NOMO-1 (cell line): ENCODE results near the gene ATP7B.
A peak's percentile ranks its signal among the peaks of the same experiment; 100 is the strongest.
"Not testable (repeated sequence)": the region's sequence is repeated elsewhere in the genome, so short reads cannot be mapped to it uniquely, and the experiment has no call there.

Experiments used
- DNase-seq, 2 experiments: peaks; one replicate each; lab custom pipeline; 2025; ENCODE audit not compliant: unreplicated experiment in 2 of 2; lab: John Stamatoyannopoulos, UW

ATP7B gene

DNA sequence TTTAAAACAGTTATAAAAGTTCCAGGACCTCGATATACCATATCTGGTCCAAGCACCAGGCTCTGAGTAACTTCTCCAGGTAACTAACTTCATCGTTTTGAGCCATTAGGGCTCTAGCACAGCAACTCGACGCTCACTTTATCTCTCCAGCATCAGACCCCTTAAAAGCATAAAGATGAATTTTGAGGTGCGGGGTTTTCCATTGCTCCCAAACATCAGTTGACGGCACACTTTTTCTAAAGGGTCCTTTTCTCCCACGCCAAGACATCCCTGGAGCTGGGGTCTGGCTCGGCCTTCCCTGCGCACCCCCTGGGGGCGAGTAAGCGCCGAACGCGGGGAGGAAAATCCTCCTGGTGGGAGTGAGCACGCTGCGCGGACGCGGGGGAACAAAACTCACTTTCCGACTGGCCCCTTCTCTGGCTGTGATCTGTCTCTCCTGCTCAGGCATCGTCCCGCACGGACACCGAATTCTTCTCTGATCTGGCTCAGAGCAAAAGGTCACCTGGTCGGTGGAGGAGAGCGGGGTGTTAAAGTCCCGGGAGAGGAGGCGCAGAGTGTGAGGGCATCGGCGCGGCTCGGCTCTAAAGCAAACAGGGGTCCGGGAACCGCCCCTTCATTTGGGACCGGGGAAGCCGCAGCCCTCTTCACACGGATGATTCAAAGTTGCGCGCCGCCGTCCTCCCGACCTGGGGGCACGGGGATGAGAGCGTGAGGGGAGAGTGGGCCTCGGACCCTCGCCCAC lies at the start of gene ATP7B:
ATP7B (minus strand) TSS at position 561 of the 742 bp plus-strand sequence; CDS start at position 448, 113 bp downstream.
- DNase-seq, result no peak

DNA sequence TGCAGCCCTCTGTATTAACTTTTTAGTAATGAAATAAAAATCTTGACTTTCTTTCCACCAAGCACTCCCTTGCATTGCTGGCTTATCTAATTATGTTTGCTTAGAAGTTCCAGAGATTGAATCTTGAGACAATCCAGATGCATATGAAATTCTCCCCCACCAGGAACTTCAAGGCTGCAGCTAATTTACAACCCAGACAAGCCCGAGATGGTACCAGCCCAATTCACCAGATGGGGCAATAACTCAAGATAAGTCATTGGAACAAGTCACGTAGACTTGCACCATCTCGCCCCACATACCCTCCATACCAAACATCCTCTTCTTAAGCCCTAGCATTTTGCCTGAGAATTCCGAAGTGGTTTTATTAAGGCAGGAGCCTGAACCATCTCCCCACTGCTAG lies 42.2 kb upstream of the ATP7B start:
- DNase-seq, result no peak

DNA sequence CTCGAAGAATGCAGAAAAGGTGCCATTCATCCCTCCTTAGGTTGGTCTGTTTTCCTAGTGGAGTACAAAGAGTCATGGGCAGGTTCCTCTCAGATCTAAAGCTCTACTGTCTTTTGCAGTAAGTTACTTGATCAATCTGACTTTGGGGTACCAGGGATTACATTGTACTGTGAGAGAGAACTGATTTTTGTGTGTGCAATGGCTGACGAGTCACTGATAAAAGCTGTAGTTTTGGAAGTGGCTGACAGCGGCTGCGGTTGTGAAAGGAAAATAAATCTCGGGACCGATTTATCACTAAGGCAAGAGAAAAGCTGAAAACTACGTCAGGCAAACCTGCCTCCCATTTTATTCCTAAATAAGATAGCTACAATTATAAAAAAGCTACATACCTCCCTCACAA lies 40.1 kb upstream of the ATP7B start:
- DNase-seq, result no peak

DNA sequence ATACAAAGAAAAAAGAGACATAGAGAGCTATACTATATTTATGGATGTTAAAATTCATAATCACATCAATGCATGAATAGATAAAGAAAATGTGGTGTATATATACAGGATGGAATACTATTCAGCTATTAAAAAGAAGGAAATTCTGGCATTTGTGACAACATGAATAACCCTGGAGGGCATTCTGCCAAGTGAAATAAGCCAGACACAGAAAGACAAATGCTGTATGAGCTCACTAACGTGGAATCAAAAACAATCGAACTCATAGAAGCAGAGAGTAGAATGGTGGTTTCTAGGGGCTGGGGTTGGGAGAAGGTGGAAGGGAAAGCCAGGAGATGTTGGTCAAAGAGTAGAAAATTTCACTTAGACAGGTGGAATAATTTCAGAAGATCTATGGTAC lies 37.3 kb upstream of the ATP7B start:
- DNase-seq, result no peak

DNA sequence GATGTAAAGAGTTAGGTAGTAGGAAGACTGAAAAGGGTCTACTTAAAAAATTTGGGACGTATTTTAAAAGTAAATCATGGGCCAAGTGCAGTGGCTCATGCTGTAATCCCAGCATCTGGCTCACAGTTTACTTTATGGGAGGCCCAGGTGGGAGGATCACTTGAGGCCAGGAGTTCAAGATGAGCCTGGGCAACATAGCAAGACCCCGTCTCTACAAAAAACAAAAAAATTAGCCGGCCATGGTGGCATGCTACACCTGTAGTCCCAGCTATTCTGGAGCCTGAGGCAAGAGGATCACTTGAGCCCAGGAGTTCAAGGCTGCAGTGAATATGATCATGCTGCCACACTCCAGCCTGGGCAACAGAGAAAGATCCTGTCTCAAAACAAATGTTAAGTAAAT lies 36.2 kb upstream of the ATP7B start:
- no peak for DNase-seq

DNA sequence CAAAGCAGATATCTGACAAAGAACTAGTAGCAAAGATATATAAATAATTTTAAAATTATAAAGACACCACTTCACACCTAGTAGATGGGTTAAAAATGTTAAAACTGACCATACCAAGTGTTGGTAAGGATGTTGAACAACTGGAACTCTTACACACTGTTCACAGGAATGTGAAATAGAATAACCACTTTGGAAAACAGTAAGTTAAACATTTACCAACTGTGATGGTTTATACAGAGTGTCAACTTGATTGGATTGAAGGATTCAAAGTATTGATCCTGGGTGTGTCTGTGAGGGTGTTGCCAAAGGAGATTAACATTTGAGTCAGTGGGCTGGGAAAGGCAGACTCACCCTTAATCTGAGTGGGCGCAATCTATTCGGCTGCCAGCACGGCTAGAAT lies 32.4 kb upstream of the ATP7B start:
- DNase-seq, result no peak

DNA sequence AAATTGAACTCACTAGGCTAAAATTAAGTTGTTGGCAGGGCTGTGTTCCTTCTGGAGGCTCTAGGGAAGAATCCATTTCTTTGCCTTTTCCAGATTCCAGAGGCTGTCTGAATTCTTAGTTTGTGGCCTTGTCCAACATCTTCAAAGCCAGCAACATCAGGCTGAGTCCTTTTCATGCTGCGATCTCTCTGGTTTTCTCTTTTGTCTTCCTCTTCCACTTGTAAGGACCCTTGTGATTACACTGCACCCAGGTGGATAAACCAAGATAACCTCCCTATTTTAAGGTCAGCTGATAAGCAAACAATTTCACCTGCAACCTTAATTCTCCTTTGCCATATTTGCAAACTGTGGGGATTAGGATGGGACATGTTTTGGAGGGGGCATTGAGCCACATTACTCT lies 24.8 kb upstream of the ATP7B start:
- no peak for DNase-seq

DNA sequence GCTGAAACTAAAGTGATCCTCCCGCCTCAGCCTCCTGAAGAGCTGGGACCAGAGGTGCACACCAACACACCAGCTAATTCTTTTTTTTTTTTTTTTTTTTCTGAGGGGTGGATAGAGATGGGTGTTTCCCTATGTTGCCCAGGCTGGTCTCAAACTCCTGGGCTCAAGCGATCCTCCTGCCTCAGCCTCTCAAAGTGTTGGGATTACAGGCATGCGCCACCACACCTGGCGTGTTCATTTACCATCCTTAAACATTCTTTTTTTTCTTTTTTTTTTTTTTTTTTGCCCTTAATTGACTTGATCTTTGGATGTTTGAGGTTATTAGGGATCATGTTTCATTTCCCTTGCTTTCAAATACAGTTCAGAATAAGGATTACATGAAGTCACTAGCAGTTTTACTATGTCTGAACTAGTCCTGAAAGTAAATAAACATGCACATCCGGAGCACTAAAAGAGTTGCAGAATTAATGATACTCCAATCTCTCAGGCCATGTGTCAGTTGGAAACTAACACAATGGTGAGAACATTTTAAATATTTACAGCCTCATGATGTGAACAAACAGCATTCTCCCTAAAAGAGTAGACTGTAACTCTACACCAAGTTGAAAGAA lies 23.5 kb upstream of the ATP7B start:
- no peak for DNase-seq

DNA sequence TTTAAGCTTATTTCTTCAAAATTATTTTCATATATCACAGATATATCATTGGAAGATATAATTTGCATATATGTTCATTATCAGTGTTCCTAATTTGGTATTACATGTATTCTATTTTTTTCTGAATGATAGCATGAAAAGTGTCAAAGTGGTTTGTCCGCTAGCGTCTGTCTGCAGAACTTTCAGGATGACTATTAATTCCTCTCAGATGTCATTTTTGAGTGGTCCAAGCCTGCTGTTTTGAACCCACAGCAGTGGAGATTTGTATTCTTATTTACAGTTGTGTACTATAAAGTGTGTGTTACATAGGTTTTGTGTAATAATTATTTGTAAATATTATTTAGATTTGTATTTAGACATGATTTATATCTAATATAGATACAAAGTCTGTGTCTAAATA lies 21.8 kb upstream of the ATP7B start:
- no peak for DNase-seq

DNA sequence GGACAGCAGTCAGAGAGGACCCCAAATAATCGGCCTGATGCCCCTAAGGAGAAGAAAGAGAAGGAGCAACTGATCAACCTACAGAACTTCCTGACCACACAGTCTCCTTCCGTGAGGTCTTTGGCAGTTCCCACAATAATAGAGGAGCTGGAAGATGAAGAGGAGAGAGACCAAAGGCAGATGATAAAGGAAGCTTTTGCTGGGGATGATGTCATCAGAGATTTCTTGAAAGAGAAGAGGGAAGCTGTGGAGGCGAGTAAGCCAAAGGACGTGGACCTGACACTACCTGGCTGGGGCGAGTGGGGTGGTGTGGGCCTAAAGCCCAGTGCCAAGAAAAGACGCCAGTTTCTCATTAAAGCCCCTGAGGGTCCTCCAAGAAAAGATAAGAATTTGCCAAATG lies 19.2 kb upstream of the ATP7B start:
- not testable (repeated sequence) for DNase-seq

DNA sequence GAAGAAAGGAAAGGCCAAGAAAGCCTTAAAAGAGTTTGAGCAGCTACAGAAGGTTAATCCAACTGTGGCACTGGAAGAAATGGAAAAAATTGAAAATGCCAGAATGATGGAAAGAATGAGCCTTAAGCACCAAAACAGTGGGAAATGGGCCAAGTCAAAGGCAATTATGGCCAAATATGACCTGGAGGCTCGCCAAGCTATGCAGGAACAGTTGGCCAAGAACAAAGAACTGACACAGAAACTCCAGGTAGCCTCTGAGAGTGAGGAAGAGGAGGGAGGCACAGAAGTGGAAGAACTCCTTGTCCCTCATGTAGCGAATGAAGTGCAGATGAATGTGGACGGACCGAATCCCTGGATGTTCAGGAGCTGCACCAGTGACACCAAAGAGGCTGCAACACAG lies 18.3 kb upstream of the ATP7B start:
- DNase-seq, result no peak

DNA sequence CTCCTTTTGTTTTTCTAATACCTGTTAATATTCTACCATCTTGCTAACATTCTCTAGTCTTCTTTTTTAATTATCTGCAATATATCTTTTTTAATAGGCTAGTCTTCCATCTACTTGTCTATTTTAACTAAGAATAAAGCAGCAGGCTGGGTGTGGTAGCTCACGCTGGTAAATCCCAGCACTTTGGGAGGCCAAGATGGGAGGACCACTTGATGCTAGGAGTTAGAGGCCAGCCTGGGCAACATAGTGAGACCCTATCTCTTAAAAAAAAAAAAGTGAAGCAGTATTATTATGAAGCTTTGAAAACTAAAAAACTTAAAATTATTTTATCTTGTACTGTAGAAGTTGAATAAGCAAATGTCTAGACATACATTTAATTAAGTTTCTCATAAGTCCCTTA lies 16.6 kb upstream of the ATP7B start:
- DNase-seq, result no peak

DNA sequence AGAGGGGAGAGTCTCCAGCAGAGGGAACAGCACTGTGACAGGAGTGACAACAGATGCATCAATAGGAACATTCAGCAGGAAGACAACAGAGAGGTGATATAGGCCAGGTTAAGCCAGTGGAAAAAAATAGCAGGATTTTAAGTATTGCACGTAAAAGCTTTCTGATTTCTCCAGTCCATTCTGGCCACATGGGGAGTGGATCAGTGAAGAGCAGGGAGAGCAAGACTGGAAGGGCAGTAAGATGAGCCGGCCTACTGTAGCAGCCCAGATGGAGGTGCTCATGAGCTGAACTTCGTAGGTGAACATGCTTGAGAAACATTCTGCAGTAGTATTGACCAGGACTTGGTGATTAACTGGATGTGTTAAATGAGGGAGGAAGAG lies 15.0 kb upstream of the ATP7B start:
- DNase-seq, result no peak

DNA sequence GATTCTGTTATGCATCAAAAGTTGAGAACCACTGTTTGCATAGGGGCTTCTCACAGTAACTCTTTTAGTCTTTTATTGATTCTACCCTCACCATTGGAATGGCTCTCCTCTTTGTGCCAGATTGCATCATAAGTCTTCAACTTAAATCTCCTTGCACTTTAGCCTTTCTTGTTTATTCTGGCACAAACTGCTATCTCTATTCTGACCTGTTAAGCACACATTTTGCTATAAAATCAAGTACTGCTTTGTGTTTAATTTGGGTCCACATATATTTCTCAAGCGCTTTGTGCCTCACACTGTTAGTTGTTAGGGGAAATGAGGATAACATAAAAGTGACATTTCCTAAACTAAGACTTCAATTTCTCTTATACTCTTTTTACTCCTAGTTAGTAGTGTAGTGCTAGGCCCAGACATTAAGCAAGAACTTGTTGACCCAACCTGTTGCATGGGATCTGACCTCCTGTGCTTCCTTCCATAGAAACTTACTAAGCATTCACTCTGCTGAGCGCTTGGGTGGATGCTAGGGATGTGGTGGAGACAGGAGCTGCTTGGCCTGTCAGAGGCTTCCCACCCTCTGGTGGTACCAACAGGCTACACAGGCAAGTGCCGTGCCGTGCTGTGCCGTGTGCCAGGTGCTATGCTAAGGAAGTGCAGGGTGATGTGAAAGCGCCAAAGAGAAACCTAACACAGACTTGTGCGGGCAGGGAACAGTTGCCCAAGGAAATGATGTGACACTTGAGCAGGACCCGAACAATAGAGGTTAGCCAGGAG lies 14.4 kb upstream of the ATP7B start:
- no peak for DNase-seq

DNA sequence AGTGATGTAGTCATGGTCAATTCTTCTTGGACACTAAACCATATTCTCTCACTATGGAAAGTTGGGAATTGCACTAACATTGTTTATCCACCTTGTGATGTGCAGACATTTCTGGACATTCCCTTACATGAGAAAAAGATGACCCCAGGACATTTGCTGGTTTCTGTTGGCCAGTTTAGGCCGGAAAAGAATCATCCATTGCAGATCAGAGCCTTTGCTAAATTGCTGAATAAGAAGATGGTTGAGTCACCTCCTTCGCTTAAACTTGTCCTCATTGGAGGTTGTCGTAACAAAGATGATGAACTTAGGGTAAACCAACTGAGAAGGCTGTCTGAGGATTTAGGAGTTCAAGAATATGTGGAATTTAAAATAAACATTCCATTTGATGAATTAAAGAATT lies 13.2 kb upstream of the ATP7B start, which contains the start of gene UTP14C:
UTP14C (plus strand) TSS at position 211 of the 400 bp plus-strand sequence. CDS start 4,114 bp downstream, outside the sequence.
- no peak for DNase-seq

DNA sequence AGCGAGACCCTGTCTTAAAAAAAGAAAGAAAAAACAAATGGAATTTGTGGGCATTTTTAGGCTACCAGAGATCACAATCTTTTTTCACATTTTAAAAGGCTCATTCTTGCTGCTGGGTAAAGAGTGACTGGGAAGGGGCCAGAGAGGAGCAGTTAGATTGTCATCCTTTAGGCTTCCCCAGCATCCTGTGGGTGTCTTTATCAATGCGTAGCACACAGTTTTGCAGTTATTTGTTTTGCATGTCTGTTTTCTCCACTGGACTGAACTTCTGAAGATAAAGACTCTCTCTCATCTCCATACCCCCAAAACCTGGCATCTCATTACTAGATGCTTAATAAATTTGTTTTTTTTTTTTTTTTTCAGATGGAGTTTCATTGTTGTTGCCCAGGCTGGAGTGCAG lies 11.1 kb upstream of the ATP7B start:
- no peak for DNase-seq

DNA sequence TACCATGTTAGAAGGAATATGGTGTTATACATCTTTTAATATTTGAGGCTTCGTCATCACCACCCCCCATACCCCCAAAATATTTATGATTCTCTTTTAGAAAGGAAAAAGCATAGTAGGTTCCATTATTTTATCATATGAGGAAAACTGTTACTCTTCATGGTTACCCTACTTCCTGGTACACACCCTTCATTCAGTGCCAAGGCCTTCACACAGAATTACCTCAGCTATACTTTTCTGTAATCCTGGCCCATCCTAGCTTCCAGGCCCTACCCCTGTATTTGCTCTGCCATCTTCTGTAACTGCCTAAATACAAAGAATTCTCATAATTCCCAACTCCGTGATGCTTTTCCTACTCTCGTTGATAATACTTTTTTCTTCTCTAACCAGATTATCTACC lies 8.9 kb upstream of the ATP7B start:
- no peak for DNase-seq

DNA sequence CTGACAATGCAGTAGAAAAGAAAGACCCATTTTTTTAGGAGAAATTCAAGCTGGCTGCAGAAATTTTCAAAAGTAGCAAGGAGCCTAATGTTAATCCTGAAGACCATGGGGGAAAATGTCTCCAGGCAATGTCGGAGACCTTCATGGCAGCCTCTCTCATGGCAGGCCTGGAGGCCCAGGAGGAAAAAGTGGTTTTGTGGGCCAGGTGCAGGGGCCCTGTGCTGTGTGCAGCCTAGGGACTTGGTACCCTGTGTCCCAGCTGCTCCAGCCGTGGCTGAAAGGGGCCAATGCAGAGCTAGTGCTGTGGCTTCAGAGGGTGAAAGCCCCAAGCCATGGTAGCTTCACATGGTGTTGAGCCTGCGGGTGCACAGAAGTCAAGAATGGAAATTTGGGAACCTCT lies 5.0 kb upstream of the ATP7B start:
- DNase-seq, result no peak

DNA sequence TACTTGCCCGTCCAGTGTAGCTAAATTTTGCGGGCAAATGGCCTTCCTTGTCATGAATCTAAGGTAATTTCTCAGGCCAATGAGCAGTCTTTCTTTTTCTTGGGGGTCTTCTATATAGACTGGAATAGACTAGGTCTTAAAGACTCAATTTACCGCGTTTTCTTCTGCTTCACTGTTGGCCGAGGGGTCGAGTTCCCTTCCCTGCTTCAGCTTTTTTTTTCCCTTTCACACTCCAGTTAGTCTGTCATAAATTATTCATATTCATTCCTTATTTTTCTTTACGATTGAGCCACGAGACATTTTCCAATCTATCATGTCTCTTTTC lies 1.2 kb upstream of the ATP7B start:
- no peak for DNase-seq

DNA sequence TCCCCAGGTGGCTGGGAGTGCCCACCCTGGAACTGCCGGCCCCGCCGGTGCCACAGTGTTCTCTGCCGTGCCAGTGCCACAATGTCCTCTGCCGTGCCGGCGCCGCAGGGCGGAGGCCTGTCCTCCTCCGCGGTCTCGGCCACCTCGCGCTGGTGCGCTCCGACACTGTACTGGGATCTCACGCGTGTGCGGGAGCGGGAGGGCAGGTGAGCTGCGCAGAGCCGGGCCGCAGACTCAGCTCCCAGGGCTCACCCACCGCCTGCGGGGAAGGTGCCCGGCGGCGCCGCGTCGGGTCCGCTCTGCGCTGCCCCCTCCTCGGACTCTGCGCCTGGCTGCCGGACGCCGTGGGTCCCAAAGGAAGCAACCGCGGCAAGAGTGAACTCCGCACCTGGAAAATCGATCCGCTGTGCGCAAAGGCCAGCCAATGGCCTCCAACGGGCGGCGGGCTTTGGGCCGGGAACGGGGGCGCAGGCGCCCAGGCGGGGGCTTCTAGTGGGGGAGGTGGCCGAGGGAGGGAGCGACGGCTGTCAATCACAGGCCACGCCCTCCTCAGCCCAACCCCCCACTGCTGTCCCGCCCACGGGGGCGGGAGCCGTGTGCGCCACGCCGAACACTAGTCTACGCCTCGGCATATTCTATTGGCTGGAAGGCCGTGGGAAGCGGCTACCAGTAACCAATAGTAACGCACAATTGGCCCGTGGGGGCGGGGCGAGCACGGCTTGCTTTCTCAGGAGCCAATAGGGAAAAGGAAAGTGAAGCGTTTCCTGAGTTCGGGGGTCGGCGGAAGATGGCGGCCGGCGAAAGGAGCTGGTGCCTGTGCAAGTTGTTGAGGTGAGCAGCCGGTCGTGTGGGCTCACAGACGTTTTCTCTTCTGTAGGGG lies 622 bp upstream of the ATP7B start, which contains the start of gene ALG11:
ALG11 (plus strand) TSS at position 767 of the 880 bp plus-strand sequence; CDS start at position 788, 21 bp downstream.
- peak; percentile 95 to 98 for DNase-seq

DNA sequence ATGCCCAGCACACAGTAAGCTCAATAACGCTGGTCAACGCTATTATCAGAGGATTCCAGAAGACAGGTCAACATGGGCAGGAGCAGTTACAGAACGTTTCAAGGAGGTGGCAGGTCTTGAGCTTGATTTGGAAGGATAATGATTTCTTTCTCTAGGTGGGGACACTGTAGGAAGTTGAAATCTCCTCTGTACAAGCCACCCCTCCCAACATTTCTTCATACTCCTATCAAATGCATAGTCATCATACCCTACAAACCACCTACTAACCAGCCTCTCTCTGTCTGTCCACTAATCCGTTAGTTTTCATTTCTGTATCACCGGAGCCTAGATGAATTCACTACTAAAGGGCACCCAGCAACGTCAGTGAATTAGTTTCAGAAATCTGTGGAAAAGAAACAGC lies 1.3 kb downstream of the ATP7B start:
- no peak for DNase-seq
